Stimulated activated CD4-positive, alpha-beta T cell treated with anti-CD3 and anti-CD28 coated beads, TNF-alpha, amount 100 ng/mL, for 1 hour (primary cell): ENCODE results near the gene SOX1.

ENCODE experiments used
- DNase-seq, 3 donors: peaks; one replicate each; pipeline ENCODE4 v3.0.0-alpha.2; 2020; ENCODE audit warnings: low read depth in 3 of 3, low spot score in 1 of 3

Gene SOX1

DNA sequence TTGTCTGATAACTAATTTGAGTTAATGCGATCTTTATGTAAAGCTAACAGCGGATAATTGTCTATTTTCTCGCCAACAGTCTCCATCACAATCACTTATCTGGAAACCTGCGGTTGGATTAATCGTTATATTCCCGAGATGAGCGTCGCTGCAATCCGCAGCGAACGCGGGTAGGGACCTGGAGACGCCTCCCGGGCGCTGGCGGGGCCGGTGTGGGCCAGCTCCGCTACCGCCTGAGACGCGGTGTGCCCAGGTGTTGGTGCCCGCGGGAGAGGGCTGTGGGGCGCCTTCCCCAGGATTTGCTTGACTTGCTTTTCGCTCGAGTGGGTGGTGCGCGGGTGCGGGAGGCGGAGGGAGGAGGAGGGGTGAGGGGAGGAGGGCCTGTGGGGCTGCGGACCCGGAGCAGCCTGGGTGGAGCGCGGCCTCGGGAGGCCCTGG lies 38.3 kb downstream of the SOX1 start:
- DNase-seq = no peak

DNA sequence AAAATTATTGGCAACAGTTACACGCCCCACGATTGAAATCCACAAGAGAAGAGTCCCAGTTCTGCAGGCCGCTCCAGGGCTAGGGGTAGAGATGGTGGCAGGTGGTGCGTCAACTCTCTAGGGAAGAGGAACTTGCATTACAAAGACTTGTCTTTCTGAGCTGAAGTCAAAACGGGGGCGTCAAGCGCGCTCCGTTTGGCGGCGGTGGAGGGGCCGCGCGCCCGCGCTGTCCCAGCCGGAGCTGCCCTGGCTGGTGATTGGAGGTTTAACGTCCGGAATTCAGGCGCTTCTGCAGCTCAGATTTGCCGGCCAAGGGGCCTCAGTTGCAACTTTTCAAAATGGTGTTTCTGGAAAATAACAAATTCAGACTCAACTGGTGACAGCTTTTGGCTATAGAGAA lies 38.9 kb downstream of the SOX1 start:
- no peak for DNase-seq

DNA sequence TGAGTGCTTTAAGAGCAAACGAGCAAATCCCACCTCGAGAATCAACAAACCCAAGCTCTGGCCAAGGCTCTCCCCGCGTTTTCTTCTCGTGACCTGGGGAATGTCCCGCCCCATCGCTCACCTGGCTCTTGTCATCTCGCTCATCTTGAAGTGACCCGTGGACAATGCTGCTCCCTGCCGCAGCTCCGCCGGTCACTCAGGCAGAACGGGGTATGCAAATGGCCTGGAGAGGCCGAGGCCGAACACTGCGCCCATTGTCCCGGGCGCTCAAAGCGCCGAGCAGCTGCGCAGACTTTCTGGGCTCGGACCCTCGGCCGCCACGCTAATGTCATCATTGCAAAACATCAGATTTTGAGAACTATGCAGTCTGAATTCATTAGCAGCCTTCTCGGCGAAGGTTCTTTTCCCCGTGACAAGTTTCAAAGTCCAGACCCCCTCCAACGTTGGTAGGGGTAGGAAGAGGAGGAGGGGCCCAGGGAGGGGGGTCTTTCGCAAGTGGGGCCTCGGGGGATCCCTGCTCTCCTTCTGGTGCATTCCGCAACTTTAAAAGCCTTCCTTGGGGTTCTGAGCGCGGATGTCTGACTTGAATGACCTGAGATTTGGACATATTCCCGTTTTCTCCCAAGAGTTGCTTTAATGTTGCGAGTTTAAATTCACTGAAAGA lies 39.7 kb downstream of the SOX1 start:
- no peak for DNase-seq

DNA sequence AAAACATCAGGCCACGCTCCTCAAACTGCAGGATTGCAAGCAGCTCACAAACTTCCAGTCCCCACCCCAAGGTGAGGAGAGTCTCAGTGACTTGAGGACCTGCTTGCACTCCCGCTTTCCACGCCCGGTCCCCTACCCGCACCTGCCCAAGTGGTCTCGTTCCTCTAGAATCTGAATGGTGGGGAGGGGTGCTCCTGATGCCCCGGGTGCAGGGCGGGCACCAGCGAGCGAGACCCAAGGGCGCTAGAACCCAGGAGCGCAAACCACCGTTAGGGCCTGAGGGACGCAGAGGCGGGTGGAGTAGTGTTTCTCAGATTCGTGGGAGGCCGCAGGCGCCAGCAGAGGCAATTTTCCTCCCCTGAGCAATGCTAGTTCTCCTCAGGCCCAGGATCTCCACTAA lies 40.3 kb downstream of the SOX1 start:
- DNase-seq = no peak

DNA sequence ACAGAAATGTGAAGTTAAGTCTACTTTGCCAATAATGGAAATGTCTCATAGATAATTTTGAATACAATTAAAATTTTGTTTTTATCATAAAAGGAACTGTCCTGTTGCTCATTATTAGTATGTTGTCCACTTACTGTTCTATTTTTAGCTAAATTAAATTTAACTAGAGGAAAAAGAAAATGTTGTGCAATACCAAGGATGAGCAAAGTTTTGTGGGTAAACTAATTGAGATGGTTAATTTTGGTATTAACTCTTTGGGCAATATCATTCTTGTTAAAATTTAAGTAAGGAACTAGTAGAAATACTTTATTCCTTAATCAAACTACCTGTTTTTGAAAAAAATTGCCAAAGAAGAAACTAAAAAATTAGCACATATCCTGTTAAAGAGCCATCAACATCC lies 43.5 kb downstream of the SOX1 start:
- no peak for DNase-seq

GRCh38 chr13:112111239-112111857 lies 44.4 kb downstream of the SOX1 start:
- DNase-seq = no peak

- no peak for DNase-seq
These were observed 45.8 kb downstream of the SOX1 start for GRCh38 chr13:112112534-112113276.

DNA sequence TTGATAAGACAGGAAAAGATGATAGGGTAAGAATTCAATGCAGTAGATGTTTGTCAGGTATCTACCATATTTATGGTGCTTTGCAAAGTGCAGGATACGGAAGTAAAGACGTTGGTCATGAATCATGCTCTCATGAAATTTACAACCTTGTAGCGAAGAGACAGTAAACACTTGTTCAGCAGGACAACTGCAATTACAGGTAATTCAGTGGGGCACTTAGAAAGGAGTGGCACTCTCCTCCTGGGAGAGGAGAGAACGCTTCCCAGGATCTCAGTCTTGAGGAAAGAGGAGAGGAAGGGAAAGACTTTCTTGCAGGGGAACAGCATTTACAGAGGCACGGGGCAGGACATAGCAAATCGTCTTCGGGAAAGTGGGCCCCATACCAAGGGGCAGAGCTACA lies 46.4 kb downstream of the SOX1 start:
- DNase-seq = no peak

- no peak for DNase-seq
These were observed 46.9 kb downstream of the SOX1 start for GRCh38 chr13:112113851-112114250.

GRCh38 chr13:112114391-112114790 lies 47.4 kb downstream of the SOX1 start:
- DNase-seq = no peak

- DNase-seq = no peak
These were observed 48.6 kb downstream of the SOX1 start for GRCh38 chr13:112115403-112116091.

DNA sequence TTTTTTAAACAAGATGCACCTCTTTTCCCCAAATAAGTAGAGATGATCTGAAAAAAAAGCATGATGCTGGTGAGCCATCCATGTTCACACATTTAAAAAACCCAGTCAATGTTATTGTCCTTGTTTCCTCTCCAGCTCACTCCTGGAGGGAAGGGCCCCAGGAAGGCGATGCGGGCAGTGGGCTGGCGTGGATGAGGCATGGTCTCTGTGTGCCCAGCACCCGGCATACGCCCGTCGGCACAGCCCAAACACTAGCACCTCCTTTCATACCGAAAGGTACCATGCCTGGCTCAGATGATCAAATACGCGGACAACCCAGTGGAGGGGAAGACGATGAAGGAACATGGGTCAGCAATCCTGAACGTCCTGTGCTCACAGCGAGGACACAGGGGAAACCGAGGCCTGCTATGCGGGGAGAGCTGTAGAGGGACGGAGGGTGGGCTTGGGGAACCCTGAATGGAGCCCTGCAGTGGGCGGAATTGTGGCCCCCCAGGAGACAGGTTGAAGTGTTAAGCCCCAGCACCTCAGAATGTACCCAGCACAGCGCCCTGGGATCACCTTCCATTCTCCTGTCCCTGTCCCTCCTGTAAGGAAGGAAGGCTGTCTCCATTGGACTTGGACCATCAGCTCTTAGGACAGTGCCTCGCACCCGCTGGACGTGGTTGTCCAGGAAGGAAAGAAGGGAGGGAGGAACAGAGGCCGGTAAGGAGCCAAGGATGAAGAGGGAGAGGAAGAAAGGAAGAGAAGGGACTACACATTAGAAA lies 49.4 kb downstream of the SOX1 start:
- DNase-seq = no peak

- DNase-seq = no peak
These were observed 50.5 kb downstream of the SOX1 start for GRCh38 chr13:112117258-112117954.

- DNase-seq = no peak
These were observed 51.0 kb downstream of the SOX1 start for GRCh38 chr13:112117955-112118302.

DNA sequence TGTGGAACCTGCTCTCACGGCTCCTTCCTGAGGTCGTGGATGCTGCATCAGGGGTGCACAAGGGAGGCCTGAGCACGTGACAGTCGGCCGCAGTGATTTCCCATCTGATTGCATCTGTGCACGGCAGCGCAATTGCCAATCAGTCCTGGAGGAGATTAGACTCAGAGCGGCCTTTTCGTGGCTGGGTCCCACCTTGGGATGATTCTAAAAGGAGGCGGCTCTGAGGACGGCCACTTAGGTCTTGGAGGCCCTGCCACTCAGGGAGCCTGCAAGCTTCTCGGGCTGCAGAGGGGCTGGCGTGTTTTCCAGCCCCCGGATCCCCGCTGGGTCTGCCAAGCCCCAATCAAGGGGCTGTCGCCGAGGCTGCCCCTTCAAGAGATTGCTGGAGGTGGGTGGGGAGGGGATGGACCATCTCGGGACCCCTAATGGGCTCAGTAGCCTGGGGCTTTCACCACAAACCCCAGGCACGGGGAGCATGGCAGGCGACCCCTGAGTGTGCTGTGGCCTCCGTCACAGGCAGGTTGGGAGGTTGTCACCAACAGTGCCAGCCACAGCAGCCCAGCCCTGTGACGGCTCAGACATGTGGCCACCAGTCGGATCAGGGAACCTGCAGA lies 51.6 kb downstream of the SOX1 start:
- no peak for DNase-seq

DNA sequence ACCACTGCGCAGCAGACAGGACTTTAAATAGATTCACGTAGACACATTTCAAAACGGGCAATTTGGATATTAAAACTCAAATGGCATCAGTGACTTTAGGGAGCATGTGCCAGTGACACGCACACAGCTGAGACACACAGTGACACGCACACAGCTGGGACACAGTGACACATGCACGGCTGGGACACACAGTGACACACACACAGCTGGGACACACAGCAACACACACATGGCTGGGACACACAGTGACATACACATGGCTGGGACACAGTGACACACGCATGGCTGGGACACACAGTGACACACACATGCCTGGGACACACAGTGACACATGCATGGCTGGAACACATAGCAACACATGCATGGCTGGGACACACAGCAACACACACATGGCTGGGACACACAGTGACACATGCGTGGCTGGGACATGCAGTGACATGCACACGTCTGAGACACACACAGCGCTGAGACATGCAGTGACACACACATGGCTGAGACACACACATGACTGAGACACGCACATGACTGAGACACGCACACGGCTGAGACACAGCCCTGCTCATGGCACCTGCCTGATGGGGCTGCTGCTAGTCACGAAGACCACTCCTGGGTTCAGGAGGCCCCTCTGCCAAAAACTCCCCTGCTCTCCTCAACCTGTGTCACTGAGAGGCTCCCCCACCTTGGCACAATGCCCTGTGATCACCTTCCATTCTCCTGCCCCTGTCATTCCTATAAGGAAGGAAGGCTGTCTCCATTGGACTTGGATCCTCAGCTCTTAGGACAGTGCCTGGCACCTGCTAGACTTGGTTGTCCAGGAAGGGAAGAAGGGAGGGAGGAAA lies 52.5 kb downstream of the SOX1 start:
- no peak for DNase-seq

DNA sequence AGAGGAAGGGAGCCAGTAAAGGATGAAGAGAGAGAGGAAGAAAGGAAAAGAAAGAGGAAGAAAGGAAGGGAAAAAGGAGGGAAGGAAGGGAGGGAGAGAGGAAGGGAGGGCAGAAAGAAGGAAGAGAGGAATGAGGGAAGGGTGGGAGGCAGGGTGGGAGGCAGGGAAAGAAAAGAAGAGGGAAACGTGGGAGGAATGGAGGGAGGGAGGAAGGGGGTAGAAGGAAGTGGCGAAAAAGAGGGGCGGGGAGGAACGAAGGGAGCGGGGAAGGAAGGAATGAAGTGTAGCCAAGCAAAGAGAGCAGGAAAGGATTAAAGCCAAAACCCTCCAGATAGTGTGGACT lies 53.1 kb downstream of the SOX1 start:
- DNase-seq = no peak
